HG02759 (cell line): ENCODE measurements around the gene GNA15.

Experiments
- ATAC-seq: cut with Tn5 transposase; IDR thresholded peaks from one replicate; pipeline ENCODE4 v1.9.1; 2021; ENCODE audit warnings: mild to moderate bottlenecking, moderate library complexity; ENCODE audit not compliant: unreplicated experiment

The GNA15 gene

DNA sequence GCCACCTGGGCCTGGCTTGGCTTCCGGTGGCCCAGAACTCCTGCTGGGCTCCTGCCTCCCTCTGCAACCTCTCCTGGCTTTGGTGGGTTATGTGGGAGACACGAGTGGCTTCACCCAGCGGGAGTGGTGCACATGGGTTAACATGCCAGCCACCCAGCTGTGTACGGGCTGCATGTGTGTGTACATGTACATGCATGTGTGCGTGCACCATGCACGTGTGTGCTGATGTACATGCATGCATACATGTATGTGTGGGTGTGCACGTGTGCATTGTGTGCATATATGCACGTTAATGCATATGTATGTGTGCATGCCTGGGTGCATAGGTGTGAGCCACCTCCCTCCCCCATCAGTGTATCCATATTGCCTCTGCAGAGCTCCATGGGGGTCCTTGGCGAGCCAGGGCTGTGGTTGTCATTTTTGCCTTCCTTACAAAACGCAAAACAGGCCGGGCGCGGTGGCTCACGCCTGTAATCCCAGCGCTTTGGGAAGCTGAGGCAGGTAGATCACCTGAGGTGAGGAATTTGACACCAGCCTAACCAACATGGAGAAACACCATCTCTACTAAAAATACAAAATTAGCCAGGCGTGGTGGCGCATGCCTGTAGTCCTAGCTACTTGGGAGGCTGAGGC lies 29.2 kb upstream of the GNA15 start:
- no peak for ATAC-seq

DNA sequence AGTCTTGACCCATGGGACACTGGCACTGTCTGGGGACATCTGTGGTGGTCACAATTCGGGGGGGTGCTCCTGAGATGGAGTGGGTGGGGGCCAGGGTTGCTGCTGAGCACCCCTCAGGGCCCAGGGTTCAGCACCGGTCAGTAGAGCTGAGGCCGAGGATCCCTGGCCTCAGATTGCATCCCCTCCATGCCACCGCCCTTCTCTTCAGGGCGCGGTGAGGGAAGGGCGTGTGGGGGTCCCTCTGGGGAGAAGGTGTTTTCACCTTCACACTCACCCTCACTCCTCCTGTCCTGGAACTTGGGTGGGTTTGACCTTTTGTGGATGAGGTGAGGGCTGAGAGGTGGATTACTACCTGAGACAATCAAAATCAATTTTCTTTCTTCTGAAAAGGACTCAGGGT lies 28.2 kb upstream of the GNA15 start:
- no peak for ATAC-seq

DNA sequence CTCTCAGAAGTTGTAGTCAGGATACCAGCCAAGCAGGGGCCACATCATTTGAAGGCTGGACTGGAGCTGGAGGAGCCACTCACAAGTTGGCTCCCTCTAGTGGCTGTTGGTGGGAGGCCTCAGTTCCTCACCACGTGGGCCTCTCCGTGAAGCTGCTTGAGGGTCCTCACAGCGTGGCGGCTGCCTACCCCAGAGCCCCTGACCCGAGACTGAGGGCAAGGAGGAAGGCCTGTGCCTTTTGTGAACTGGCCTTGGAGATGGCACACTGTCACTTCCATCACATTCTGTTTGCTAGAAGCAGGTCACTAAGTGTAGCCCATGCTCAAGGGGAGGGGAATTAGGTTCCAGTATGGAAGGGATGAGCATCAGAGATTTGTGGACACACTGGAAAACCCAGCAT lies 27.1 kb upstream of the GNA15 start:
- ATAC-seq: no peak

DNA sequence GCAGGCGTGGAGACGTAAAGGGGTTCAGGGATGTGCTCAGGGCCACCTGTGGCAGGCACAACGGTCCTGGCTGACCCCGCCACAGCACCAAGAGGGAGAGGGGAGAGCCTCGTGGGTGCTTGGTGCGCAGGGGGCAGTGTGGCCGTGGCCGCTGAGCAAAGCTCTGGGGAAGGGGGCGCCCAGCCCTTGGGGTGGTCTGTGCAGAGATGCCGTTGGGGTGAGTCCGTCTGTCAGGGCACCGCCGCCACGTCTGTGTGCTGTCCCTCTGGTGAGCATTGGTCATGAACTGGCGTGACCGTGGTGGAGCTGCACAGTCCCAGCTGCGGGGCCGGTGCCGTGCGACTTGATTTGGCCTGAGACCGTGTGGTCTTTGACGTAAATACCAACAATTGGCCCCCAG lies 26.3 kb upstream of the GNA15 start:
- ATAC-seq: no peak

DNA sequence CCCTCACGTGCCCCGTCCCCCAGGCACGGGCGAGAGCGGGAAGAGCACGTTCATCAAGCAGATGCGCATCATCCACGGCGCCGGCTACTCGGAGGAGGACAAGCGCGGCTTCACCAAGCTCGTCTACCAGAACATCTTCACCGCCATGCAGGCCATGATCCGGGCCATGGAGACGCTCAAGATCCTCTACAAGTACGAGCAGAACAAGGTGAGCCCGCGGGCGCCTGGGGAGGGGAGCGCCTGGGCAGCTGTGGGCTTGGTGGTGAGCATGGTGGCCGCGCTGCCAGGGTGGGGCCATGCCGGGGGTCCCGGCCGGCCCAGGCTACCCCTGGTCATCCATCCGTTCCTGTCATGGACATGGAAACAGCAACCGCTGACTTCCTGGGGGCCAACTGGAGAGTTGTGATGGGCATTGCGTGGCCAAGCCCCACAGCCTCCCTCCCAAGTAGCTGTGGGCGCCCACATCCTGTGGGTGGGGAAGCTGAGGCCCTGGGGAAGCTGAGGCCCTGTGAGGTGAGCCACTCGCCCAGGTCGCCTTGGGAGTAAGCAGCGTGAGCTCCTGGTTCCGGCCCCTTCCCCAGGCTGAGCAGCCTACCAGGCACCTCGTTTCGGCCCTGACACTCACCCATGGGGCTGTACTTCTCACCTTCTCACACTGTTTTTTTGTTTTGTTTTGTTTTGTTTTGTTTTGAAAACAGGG lies 25.6 kb upstream of the GNA15 start:
- ATAC-seq: no peak

DNA sequence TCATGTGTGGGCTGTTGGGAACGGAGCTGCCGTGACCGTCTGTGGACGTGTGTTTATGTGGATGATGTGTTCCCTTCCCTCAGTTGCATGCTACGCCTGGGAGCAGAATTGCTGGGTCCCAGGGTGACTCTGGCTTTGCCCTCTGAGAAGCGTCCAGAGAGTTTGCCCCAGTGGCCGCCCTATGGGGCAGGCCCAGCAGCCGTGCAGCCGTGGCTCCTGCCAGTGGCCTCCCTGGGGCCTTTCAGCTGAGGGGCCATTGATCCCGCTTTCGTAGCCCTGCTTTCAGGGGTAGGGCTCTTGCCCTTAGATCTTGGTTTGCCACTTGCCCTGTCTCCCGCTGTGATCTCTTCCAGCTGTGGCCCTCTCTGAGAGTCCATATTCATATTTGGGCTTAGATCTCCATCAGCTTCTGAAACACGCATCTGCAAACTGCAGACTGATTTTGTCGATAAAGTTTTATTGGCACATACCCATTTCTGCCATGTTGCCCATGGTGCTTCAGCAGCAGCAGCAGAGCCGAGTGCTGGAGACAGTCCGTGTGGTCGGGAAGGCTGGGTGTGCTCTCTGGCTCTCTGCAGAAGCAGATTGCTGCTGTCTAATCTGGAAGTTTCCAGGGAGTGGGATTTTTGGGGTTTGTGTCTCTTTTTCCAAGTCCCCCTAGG lies 24.1 kb upstream of the GNA15 start:
- no peak for ATAC-seq

DNA sequence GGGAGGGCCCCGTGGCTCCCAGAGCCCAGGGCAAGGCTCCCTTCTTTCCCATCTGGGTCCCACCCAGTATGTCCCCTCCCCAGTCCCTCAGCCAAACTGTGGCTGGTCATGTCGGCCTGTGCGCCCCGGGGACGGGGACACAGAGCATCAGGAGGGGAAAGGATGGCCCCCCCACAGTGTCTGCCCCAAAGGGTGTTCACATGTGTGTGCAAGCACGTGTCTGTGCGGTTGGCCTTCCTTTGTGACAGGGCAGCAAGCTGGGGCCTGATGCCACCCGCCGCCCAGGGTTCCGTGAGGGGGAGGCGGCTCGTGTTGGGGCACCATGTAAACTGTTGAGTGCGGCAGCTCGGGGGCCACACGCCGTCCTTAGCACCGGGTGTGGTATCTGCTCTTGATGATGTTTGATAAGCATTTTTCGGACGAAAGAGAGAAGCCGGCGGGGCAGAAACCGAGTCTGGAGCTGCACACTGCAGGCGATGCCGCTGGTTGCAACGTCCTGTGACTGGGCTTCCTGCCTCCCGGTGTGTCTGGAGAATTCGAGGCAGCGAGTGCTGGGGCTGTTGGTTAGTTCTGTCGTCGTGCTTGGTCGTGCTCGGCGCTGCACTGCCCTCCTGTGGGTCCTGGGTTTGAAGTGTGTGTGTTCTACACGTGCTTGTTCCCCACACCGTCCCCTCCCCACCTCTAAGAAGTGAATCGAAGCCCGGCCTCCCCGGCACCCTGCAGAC lies 23.3 kb upstream of the GNA15 start:
- no peak for ATAC-seq

DNA sequence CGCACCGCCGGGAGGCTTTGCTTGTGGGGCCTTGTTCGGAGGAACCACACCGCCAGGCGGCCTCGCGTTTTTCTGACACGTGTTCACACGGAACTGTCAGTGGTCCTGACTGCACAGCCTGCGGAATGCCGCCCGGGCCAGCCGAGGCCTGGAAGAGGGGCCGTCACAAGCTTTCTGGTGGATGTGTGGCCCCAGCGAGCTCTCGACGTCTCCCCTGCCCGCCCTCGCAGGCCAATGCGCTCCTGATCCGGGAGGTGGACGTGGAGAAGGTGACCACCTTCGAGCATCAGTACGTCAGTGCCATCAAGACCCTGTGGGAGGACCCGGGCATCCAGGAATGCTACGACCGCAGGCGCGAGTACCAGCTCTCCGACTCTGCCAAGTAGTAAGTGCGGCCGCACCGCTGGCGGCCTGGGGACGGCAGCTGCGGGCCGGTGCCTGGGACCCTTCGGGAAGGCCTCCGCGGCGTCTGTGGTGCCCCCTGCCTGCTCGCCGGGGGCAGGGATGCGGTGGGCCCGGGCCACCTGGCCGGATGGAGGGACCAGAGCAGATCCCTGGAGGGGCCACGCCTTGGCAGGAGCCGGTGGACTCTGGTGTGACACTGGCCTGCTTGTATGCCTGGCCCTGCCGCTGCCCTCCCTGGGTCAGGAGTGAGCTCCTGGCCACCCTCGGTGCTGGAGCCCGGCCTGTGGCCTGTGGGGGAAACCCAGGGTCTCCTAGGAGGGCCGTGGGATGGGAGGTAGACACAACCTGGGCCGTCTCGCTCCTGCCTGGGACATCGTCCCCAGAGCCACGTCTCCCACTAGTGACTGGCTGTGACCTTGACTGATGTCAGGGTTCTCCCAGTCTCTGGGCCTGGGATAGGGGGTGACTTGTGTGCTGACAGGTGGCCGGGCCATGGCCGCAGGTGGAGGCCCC lies 22.5 kb upstream of the GNA15 start:
- no peak for ATAC-seq

DNA sequence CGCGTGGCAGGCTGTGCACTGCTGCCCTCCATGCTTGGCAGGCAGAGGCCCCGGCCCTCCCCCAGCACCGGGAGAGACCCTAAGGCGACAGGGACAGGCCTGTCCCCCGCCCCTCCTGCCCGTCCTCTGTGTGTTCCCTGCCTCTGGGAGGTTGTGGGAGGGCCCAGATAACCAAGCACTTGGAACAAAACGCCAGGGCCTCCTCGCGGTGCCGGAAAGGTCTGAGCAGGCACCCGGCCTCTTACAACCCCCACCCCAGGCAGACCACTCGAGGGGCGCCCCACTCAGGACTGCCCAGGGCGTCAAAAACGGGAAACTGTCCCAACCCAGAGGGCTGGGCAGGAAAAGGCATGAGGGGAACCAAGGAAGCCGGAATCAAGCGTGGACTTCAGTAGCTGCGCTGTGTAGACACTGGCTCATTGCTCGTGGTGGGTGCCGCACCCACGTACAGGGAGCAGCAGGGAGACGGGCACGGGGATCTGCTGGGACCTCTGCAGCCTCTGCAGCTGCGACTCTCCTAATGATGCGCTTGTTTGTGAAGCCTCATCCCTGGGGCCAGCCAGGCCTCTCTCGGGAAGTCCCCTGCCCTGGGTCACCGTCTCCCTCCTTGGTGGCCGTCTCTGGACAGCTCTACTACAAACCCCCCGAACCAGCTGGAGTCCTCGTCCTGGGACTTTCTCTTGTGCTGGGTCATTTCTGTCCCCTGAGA lies 21.7 kb upstream of the GNA15 start:
- ATAC-seq: no peak

DNA sequence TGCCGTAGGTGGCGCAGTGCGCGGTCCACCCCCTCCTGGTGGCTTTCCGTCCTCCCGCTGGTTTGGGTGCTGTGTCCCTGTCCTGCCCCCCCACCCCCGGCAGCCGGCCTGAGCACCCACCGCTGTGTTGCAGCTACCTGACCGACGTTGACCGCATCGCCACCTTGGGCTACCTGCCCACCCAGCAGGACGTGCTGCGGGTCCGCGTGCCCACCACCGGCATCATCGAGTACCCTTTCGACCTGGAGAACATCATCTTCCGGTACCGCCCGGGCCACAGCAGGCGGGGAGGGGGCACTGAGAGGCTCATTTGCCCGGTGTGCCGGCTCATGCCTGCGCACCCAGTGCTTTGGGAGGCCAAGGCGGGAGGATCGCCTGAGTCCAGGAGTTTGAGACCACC lies 21.0 kb upstream of the GNA15 start:
- no peak for ATAC-seq

DNA sequence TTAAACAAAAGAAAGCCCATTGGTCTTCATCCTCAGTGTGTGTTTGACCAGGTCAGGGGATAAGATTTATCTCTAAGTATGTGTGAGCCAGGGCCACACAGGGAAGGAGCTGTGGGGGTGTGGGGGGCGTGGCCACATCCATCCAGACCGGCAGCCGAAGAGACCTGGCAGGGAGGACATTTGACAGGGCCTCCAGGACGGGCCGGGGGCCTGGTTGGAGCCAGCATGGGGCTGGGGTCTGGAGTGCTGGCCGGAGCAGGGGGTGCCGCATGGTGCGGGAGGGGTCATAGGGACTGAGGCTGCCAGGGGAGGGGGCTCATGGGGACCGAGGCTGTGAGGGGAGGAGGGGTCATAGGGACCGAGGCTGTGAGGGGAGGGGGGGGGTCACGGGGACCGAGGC lies 20.4 kb upstream of the GNA15 start:
- ATAC-seq: no peak

DNA sequence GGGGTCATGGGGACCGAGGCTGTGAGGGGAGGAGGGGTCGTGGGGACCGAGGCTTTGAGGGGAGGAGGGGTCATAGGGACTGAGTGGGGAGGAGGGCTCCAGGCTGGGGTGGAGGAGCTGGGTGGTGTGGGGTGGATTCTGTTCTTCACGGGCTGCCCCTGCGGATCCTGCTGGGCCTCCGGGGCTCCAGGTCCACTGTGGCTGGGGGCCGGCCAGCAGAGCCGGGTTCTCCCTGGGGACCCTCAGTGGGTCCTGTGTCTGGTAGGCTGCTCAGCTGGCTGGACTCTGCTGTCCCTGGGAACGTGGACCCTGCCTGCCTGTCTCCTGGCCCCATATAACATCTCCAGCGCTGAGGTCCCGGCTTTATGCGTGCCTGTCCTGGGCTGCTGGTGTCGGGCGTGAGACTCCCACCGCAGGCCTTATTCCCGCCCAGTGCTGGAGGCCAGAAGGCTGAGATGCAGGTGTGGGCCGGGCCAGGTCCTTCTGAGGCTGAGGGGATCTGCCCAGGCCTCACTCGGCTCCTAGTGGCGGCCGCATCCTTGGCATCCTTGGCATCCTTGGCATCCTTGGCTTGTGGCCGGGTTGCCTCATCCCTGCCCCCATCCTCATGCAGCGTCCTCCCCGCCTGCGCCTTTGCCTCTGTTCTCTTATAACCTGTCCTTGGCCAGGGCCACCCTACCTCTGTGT lies 19.8 kb upstream of the GNA15 start:
- ATAC-seq: no peak

DNA sequence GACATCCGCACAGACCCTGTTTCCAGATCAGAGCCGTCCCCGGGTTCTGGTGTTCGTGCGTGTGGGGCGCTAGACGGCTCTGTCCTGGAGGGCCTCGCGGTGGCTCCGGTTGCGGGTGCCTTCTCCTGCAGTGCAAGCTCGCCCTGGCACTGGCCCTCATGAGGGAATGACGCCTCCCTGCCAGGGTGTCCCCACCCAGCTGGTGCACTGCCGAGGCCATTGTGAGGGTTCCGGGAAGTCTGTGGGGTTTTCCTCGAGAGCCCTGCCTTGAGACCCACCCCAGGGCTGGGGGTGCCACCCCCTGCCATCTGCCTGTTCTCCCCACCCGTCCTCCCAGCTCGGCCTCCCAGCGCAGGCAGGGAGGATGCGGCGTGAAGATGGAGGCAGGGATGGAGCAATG lies 19.2 kb upstream of the GNA15 start:
- ATAC-seq: no peak

DNA sequence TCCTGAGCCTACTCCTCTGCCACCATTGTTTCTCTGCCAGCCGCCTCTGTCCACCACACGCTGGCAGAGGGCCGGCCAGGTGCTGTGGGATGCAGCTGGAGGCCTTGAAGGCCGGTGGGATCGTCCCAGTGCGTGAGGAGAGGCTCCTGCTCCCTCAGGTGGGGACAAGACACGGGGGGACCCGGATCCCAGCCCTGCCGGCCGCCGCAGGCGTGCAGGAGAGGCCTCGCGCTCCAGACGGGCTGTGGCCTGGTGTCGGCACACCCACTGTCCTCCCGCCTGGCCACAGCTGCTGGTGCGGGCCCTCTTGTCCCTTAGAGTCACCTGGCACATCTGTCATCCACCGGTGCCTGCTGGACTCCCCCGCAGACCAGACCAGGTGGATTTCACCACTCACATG lies 18.1 kb upstream of the GNA15 start:
- no peak for ATAC-seq

DNA sequence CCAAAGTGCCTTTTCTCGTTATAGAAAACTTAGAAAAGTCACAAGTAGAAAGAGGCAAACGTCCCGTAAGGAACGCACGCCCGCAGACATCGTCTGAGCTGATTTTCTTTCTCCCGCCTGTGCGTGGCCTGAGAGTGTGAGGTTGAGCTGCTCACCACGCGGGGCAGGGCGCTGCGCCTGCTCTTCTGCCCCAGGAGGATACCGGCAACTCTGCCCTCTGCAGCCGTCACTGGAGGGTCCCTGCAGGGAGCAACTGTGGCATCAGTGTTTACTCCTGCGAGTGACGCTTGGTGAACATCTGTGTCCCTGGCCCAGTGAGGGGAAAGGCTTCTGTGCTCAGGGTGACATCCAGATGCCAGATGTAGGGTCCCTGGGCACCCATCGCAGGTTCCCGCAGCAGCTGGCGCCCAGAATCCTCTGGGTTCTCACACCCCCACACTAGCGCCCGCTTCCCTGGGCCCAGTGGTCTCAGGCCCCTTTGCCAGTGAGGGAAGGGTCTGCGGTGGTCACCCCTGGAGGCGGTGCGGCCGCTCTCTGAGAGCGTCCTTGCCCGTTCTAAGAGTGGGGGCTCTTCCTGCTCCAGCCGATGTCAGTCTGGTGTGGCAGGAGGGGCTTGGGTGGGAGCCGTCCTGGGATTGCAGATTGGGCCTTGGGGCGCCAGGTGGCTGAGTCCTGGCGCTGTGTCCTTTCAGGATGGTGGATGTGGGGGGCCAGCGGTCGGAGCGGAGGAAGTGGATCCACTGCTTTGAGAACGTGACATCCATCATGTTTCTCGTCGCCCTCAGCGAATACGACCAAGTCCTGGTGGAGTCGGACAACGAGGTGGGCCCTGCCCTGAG lies 17.4 kb upstream of the GNA15 start:
- ATAC-seq: no peak

DNA sequence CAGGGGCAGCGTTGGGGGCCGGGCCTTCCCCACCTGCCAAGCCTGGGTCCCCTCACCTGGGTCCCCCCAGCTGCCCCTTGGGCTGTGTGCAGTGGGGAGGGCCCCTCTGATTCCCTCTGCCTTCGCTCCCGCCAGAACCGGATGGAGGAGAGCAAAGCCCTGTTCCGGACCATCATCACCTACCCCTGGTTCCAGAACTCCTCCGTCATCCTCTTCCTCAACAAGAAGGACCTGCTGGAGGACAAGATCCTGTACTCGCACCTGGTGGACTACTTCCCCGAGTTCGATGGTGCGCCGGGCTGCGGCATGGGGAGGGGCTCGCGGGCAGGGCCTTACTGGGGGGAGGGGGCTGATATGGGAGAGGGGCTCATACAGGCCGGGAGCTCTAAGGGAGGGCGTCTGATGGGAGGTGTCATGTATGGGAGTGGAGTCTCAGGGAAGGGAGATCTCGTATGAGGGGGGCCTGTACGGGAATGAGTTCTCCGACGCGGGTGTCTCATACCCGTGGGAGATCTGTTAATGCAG lies 16.7 kb upstream of the GNA15 start:
- no peak for ATAC-seq

DNA sequence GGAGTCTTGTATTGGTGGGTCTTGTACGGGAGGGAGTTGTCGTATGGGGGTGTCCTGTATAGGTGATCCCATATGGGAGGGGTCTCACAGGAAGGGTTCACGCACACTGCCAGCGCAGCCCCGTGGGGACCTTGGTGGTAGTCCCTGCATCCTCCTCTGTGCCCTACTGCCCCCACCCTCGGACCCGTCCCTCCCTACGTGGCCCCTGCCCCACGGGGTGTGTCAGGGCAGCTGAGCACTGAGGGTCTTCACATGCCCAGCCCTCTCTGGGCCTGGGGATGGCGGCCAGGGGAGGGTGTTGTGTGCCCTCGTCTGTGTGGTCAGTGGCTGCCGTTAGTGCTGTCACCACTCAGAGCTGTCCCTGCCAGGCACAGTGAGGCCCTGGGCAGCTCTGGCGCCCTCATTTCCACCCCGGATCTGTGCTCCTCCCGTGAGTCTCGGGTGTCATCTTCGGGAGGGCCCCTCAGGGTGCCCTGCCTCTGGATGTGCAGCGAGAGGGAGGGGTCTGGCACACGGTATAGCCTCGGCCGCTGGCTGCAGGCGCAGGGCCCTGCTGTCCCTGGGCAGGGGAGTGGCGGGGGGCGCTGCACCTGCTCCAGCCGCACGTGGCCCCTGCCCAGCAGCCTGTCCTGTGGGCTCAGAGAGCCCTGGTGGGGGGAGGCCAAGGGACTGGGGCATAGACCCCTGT lies 16.0 kb upstream of the GNA15 start:
- no peak for ATAC-seq
